Adrenal gland (tissue), 12 donors: ENCODE results near the gene PCGF1. TPM values are rescaled to one million over a fixed set of nuclear protein-coding genes. Genes with fewer than 3 reads are reported as not detected.
A peak's percentile ranks its signal among the peaks of the same experiment; 100 is the strongest.
"Not testable (repeated sequence)": the region's sequence is repeated elsewhere in the genome, so short reads cannot be mapped to it uniquely, and the experiment has no call there.

Source experiments
- DNase-seq, 7 donors: peaks; one replicate each; pipeline ENCODE4 v3.0.0-alpha.2; 2019 to 2020
- H3K27ac ChIP-seq, 5 donors: fragments of 200-600 bp; sonication (generic) in 4 of 5; 1 replicate in 3 of 5; 2 replicates in 2 of 5; pipeline versions ENCODE4 v1.5.1 to v1.8.0; 2016 to 2020; ENCODE audit warnings: mild to moderate bottlenecking in 1 of 5
- H3K27me3 ChIP-seq: fragments of 200-600 bp; 2 replicates; pipeline ENCODE4 v1.8.0; 2021
- H3K36me3 ChIP-seq, 2 donors: fragments of 200-600 bp; replicated peaks in 1 of 2; 1 replicate in 1 of 2; 2 replicates in 1 of 2; pipeline versions ENCODE4 v1.5.1 to v1.8.0; 2018 to 2022
- H3K4me1 ChIP-seq, 2 donors: fragments of 200-600 bp; replicated peaks in 1 of 2; 1 replicate in 1 of 2; 2 replicates in 1 of 2; pipeline versions ENCODE4 v1.5.1 to v1.8.0; 2018 to 2021
- H3K4me3 ChIP-seq, 4 donors: fragments of 200-600 bp; sonication (generic) in 3 of 4; one replicate each; pipeline ENCODE4 v1.5.1; 2016 to 2018
- H3K9me3 ChIP-seq, 3 donors: fragments of 200-600 bp; sonication (generic) in 1 of 3; replicated peaks in 1 of 3; 1 replicate in 2 of 3; 2 replicates in 1 of 3; pipeline versions ENCODE4 v1.5.1 to v1.8.0; 2016 to 2021
- CTCF ChIP-seq, 6 experiments: fragments of 450-650 bp in 4 of 6; fragments of 200-600 bp in 2 of 6; sonication (generic) in 1 of 6; IDR thresholded peaks; 1 replicate in 5 of 6; 2 replicates in 1 of 6; pipeline versions ENCODE4 v1.5.1 to v1.8.0; 2016 to 2021; ENCODE audit warnings: antibody characterized with exemption in 6 of 6, mild to moderate bottlenecking in 2 of 6, moderate library complexity in 1 of 6
- POLR2A ChIP-seq, 2 donors: fragments of 450-650 bp; IDR thresholded peaks; one replicate each; pipeline ENCODE4 v1.6.1; 2017; ENCODE audit warnings: antibody characterized with exemption in 2 of 2, mild to moderate bottlenecking in 2 of 2, moderate library complexity in 1 of 2
- WGBS, 4 donors: extraction: QIAGEN DNeasy Blood & Tissue Kit in 2 of 4; methylation state at CpG; one replicate each; pipeline versions ENCODE4 v1.1.5 to v1.1.7; 2013 to 2017; 5-methylcytosine and 5-hydroxymethylcytosine counted together
- intact Hi-C, 2 donors: fragments of 100-400 bp; cut with DNase I; formaldehyde crosslinking; loops; one replicate each; pipeline versions ENCODE4 v1.14.1 to v1.15.0; 2022 to 2023
- polyA plus RNA-seq, 3 donors: library from polyadenylated mRNA; stranded (reverse); fragments of 200-250 nt in 2 of 3; fragments of 350-450 nt in 1 of 3; fragmentation: Illumina TruSeq in 1 of 3; extraction: RNeasy Lipid Tissue Mini Kit (QIAGEN cat#74804) in 1 of 3; gene quantifications; one replicate each; pipeline ENCODE4 v1.2.3, GENCODE V29; 2013 to 2014
- total RNA-seq, 9 donors: library from RNA; depleted of rRNA in 4 of 9; stranded (reverse); fragments of >200 nt in 4 of 9; fragments of 120-200 nt in 1 of 9; fragmentation: NEBNext Ultra II Directional in 1 of 9; extraction: Animal tissue kit (Norgen Biotek cat#: 25700) in 1 of 9; gene quantifications; one replicate each; pipeline versions ENCODE4 v1.1.0 to v1.2.4, GENCODE V29; 2013 to 2023
- donor health status: healthy with polysubstance abuse.
- donor health status: Bipolar disorder and iron deficiency.
- donor health status: DM: yes; HTN: yes; CAD: no.
- donor health status: DM: no; HTN: no; CAD: no.
- donor health status: DM: no; HTN: no; CAD: no.
- donor health status: DM: yes; HTN: yes; CAD: no.

PCGF1 gene
- total and polyA plus RNA-seq, 12 donors, result 15.4 to 38.9 (median 24.1) TPM

- DNase-seq, result no peak
- Histone ChIP-seq H3K27me3 (no peaks in the 10 kb centered on the region), H3K4me3 (no peak overlapping the region), H3K9me3 (no peaks in the 10 kb centered on the region), H3K36me3 (peaks cover 0 to 20% of the 10 kb centered on the region in 2 donors), H3K4me1 (peaks cover 13 to 25% of the 10 kb centered on the region in 2 donors), H3K27ac (no peak overlapping the region)
- TF ChIP-seq CTCF (IDR thresholded peaks at IDR 0.05) (no peak), POLR2A (IDR thresholded peaks at IDR 0.05) (no peak)
- WGBS, 4 donors, result 90 to 92% (median 91%) methylated on average over 14 to 20 of the region's 20 CpGs
- intact Hi-C loops, result no loop called here
Observed at GRCh38 chr2:74462054-74462785, 45.3 kb downstream of the PCGF1 start.

GRCh38 chr2:74461187-74462053 is 46.1 kb downstream of the PCGF1 start:
- H3K9me3 ChIP-seq, result no peaks in the 10 kb centered on the region
- no peaks in the 10 kb centered on the region for H3K27me3 ChIP-seq
- no peak for DNase-seq
- H3K4me1 ChIP-seq, result peaks cover 13 to 32% of the 10 kb centered on the region in 2 donors
- peak in 1 of 6 experiments; percentile 17 for TF ChIP-seq CTCF (IDR thresholded peaks at IDR 0.05)
- no peak for TF ChIP-seq POLR2A (IDR thresholded peaks at IDR 0.05)
- peaks cover 0 to 20% of the 10 kb centered on the region in 2 donors for H3K36me3 ChIP-seq
- no peak overlapping the region for H3K4me3 ChIP-seq
- 89 to 96% (median 92%) methylated on average over 18 to 27 of the region's 27 CpGs for WGBS, 4 donors
- intact Hi-C loops, result no loop called here
- H3K27ac ChIP-seq, result no peak overlapping the region

GRCh38 chr2:74460187-74460586 is 47.3 kb downstream of the PCGF1 start:
- H3K4me3 ChIP-seq, intact Hi-C loops, H3K27me3 ChIP-seq, H3K9me3 ChIP-seq, DNase-seq, H3K27ac ChIP-seq: not testable (repeated sequence)
- Histone ChIP-seq H3K4me1 (peaks cover 18 to 40% of the 10 kb centered on the region in 2 donors), H3K36me3 (peaks cover 0 to 20% of the 10 kb centered on the region in 2 donors)
- 71 to 83% (median 76%) methylated on average over 5 to 10 of the region's 10 CpGs for WGBS, 4 donors

GRCh38 chr2:74459503-74460118 is 47.9 kb downstream of the PCGF1 start:
- H3K9me3 ChIP-seq, H3K27ac ChIP-seq, DNase-seq, H3K4me3 ChIP-seq, H3K27me3 ChIP-seq, intact Hi-C loops: not testable (repeated sequence)
- WGBS, 4 donors, result 73 to 87% (median 77%) methylated on average over 10 to 13 of the region's 13 CpGs
- Histone ChIP-seq H3K4me1 (peaks cover 19 to 40% of the 10 kb centered on the region in 2 donors), H3K36me3 (peaks cover 0 to 20% of the 10 kb centered on the region in 2 donors)

GRCh38 chr2:74458938-74459363 is 48.5 kb downstream of the PCGF1 start:
- intact Hi-C loops, result no loop called here
- H3K9me3 ChIP-seq, result no peaks in the 10 kb centered on the region
- H3K27ac ChIP-seq, result peak overlapping the region in 3 of 5 donors; percentile 74 to 88 (median 75)
- TF ChIP-seq POLR2A (IDR thresholded peaks at IDR 0.05), result no peak
- no peak for TF ChIP-seq CTCF (IDR thresholded peaks at IDR 0.05)
- 1 to 4% (median 2%) methylated on average over 10 of the region's 10 CpGs for WGBS, 4 donors
- peak in 1 of 7 donors; percentile 71 for DNase-seq
- H3K4me1 ChIP-seq, result peaks cover 14 to 33% of the 10 kb centered on the region in 2 donors
- H3K27me3 ChIP-seq, result no peaks in the 10 kb centered on the region
- H3K4me3 ChIP-seq, result peak overlapping the region in 3 of 4 donors; percentile 13 to 73 (median 60)
- peaks cover 0 to 20% of the 10 kb centered on the region in 2 donors for H3K36me3 ChIP-seq
